Brain pericyte (primary cell): ENCODE measurements around the gene POLN.
"Not testable (repeated sequence)": the region's sequence is repeated elsewhere in the genome, so short reads cannot be mapped to it uniquely, and the experiment has no call there.

Source experiments
- DNase-seq: peaks from one replicate; pipeline ENCODE4 v3.0.0-alpha.2; 2012; ENCODE audit warnings: low read depth, low spot score

POLN gene

GRCh38 chr4:2251795-2252529, 10.0 kb upstream of the POLN start:
- DNase-seq, result no peak

- DNase-seq, result no peak
Measured at GRCh38 chr4:2251073-2251794, 9.3 kb upstream of the POLN start.

- no peak for DNase-seq
Measured at GRCh38 chr4:2250357-2251072, 8.6 kb upstream of the POLN start.

GRCh38 chr4:2249526-2250356, 7.8 kb upstream of the POLN start:
- DNase-seq, result no peak

- no peak for DNase-seq
Measured at GRCh38 chr4:2248821-2249261, 6.9 kb upstream of the POLN start.

GRCh38 chr4:2248044-2248780, 6.3 kb upstream of the POLN start:
- DNase-seq, result no peak

- no peak for DNase-seq
Measured at GRCh38 chr4:2247128-2248043, 5.5 kb upstream of the POLN start.

- no peak for DNase-seq
Measured at GRCh38 chr4:2246384-2247127, 4.6 kb upstream of the POLN start.

GRCh38 chr4:2245787-2246275, 3.9 kb upstream of the POLN start:
- DNase-seq, result no peak

- no peak for DNase-seq
Measured at GRCh38 chr4:2245057-2245786, 3.3 kb upstream of the POLN start.

GRCh38 chr4:2243681-2244380, 1.9 kb upstream of the POLN start:
- no peak for DNase-seq

- DNase-seq, result no peak
Measured at GRCh38 chr4:2241003-2241402, 918 bp downstream of the POLN start.

- no peak for DNase-seq
Measured at GRCh38 chr4:2236944-2237666, 4.8 kb downstream of the POLN start.

- DNase-seq, result no peak
Measured at GRCh38 chr4:2231082-2231481, 10.8 kb downstream of the POLN start.

GRCh38 chr4:2226261-2226660, 15.7 kb downstream of the POLN start:
- no peak for DNase-seq

- no peak for DNase-seq
Measured at GRCh38 chr4:2222838-2223237, 19.1 kb downstream of the POLN start.

GRCh38 chr4:2221378-2221777, 20.5 kb downstream of the POLN start:
- DNase-seq, result not testable (repeated sequence)
